Measurements from ENCODE around the gene CCSER2. TPM values are rescaled to one million over a fixed set of nuclear protein-coding genes. Genes with fewer than 3 reads are reported as not detected.

CCSER2 gene
- total RNA-seq, 4 donors from 2014 or later: 43.9 to 71.9 (median 51.4) TPM

- TF ChIP-seq CTCF (IDR thresholded peaks at IDR 0.05) (no peak), EP300 (IDR thresholded peaks at IDR 0.05) (no peak), POLR2A (IDR thresholded peaks at IDR 0.05) (no peak)
- Histone ChIP-seq H3K36me3 (peaks cover 0 to 19% (median 5%) of the 10 kb centered on the region in 3 donors), H3K27me3 (no peaks in the 10 kb centered on the region), H3K27ac (no peak overlapping the region), H3K4me3 (no peak overlapping the region), H3K9me3 (no peaks in the 10 kb centered on the region), H3K4me1 (peaks cover 0 to 9% (median 0%) of the 10 kb centered on the region in 4 donors)
- 64 to 67% methylated on average over 3 of the region's 3 CpGs for WGBS, 2 donors
- DNase-seq (ENCODE audit: low spot score in 2 of 2): no peak
Observed at GRCh38 chr10:84510121-84510520, 181.7 kb downstream of the CCSER2 start.

- no peak for DNase-seq (ENCODE audit: low spot score in 2 of 2)
- Histone ChIP-seq H3K27me3 (no peaks in the 10 kb centered on the region), H3K4me1 (peaks cover 0 to 9% (median 0%) of the 10 kb centered on the region in 4 donors), H3K9me3 (no peaks in the 10 kb centered on the region), H3K4me3 (no peak overlapping the region), H3K36me3 (peaks cover 0 to 28% (median 5%) of the 10 kb centered on the region in 3 donors), H3K27ac (no peak overlapping the region)
- TF ChIP-seq EP300 (IDR thresholded peaks at IDR 0.05) (no peak), CTCF (IDR thresholded peaks at IDR 0.05) (no peak), POLR2A (IDR thresholded peaks at IDR 0.05) (no peak)
- WGBS, 2 donors: 64 to 90% methylated on average over 2 of the region's 2 CpGs
Observed at GRCh38 chr10:84511106-84511505, 182.7 kb downstream of the CCSER2 start.

GRCh38 chr10:84511709-84512285 is 183.4 kb downstream of the CCSER2 start:
- Histone ChIP-seq H3K27me3 (no peaks in the 10 kb centered on the region), H3K4me1 (peaks cover 0 to 9% (median 0%) of the 10 kb centered on the region in 4 donors), H3K27ac (no peak overlapping the region), H3K4me3 (no peak overlapping the region), H3K9me3 (no peaks in the 10 kb centered on the region), H3K36me3 (peaks cover 0 to 28% (median 5%) of the 10 kb centered on the region in 3 donors)
- WGBS, 2 donors: 90% methylated on average over 5 of the region's 5 CpGs
- no peak for DNase-seq (ENCODE audit: low spot score in 2 of 2)
- TF ChIP-seq CTCF (IDR thresholded peaks at IDR 0.05) (no peak), POLR2A (IDR thresholded peaks at IDR 0.05) (no peak), EP300 (IDR thresholded peaks at IDR 0.05) (no peak)

- Histone ChIP-seq H3K4me1 (peaks cover 0 to 2% (median 0%) of the 10 kb centered on the region in 4 donors), H3K36me3 (peaks cover 0 to 28% (median 5%) of the 10 kb centered on the region in 3 donors), H3K4me3 (no peak overlapping the region), H3K27ac (no peak overlapping the region), H3K27me3 (no peaks in the 10 kb centered on the region), H3K9me3 (no peaks in the 10 kb centered on the region)
- WGBS, 2 donors: 77 to 83% methylated on average over 4 of the region's 4 CpGs
- TF ChIP-seq CTCF (IDR thresholded peaks at IDR 0.05): no peak
- TF ChIP-seq EP300 (IDR thresholded peaks at IDR 0.05): no peak
- no peak for TF ChIP-seq POLR2A (IDR thresholded peaks at IDR 0.05)
- no peak for DNase-seq (ENCODE audit: low spot score in 2 of 2)
Observed at GRCh38 chr10:84517554-84517953, 189.2 kb downstream of the CCSER2 start.

- Histone ChIP-seq H3K4me3 (no peak overlapping the region), H3K9me3 (no peaks in the 10 kb centered on the region), H3K4me1 (no peaks in the 10 kb centered on the region), H3K36me3 (peaks cover 0 to 18% (median 2%) of the 10 kb centered on the region in 3 donors), H3K27ac (no peak overlapping the region), H3K27me3 (no peaks in the 10 kb centered on the region)
- TF ChIP-seq CTCF (IDR thresholded peaks at IDR 0.05): no peak
- no peak for TF ChIP-seq POLR2A (IDR thresholded peaks at IDR 0.05)
- no peak for TF ChIP-seq EP300 (IDR thresholded peaks at IDR 0.05)
- 91 to 99% methylated on average over 3 of the region's 3 CpGs for WGBS, 2 donors
- no peak for DNase-seq (ENCODE audit: low spot score in 2 of 2)
Observed at GRCh38 chr10:84519235-84519634, 190.8 kb downstream of the CCSER2 start.

All from tibial nerve (tissue), 4 donors.